Stimulated activated effector memory CD8-positive, alpha-beta T cell treated with anti-CD3 and anti-CD28 coated beads, Interleukin-12 subunit alpha, Interleukin-12 subunit beta, amount 100 ng/mL, for 72 hours (primary cell): Measurements from ENCODE around the gene GGTLC2.
A peak's percentile ranks its signal among the peaks of the same experiment; 100 is the strongest.
"Not testable (repeated sequence)": the region's sequence is repeated elsewhere in the genome, so short reads cannot be mapped to it uniquely, and the experiment has no call there.

ENCODE experiments used
- ATAC-seq: fragments of 150-1000 bp; cut with Tn5 transposase; 2 replicates; pipeline ENCODE4 v1.10.0; 2021
- DNase-seq, 2 donors: peaks; one replicate each; pipeline ENCODE4 v3.0.0; 2021 to 2022; ENCODE audit warnings: low spot score in 2 of 2
- H3K27ac Mint-ChIP-seq: one replicate; pipeline ENCODE4 v1.8.0; 2022; ENCODE audit warnings: mild to moderate bottlenecking, mixed read lengths
- H3K36me3 Mint-ChIP-seq: one replicate; pipeline ENCODE4 v1.8.0; 2022; ENCODE audit warnings: mild to moderate bottlenecking, mixed read lengths
- H3K4me1 Mint-ChIP-seq: one replicate; pipeline ENCODE4 v1.8.0; 2022; ENCODE audit warnings: mixed read lengths
- H3K4me3 Mint-ChIP-seq: one replicate; pipeline ENCODE4 v1.8.0; 2022; ENCODE audit warnings: mild to moderate bottlenecking, mixed read lengths
- H3K9me3 Mint-ChIP-seq: one replicate; pipeline ENCODE4 v1.8.0; 2022; ENCODE audit warnings: mixed read lengths

The GGTLC2 gene

GRCh38 chr22:22652102-22652501 lies 7.7 kb downstream of the GGTLC2 start:
- DNase-seq, H3K36me3 Mint-ChIP-seq, ATAC-seq, H3K27ac Mint-ChIP-seq, H3K4me3 Mint-ChIP-seq, H3K4me1 Mint-ChIP-seq, H3K9me3 Mint-ChIP-seq: not testable (repeated sequence)

- H3K4me3 Mint-ChIP-seq, H3K36me3 Mint-ChIP-seq, H3K4me1 Mint-ChIP-seq, H3K9me3 Mint-ChIP-seq, ATAC-seq, DNase-seq, H3K27ac Mint-ChIP-seq: not testable (repeated sequence)
Measured at GRCh38 chr22:22652573-22652972, 8.2 kb downstream of the GGTLC2 start.

GRCh38 chr22:22653677-22654381 lies 9.4 kb downstream of the GGTLC2 start:
- H3K4me1 Mint-ChIP-seq, H3K36me3 Mint-ChIP-seq, ATAC-seq, DNase-seq, H3K27ac Mint-ChIP-seq, H3K9me3 Mint-ChIP-seq, H3K4me3 Mint-ChIP-seq: not testable (repeated sequence)

- no peak overlapping the region for H3K4me3 Mint-ChIP-seq
Measured at GRCh38 chr22:22655452-22656290, 11.3 kb downstream of the GGTLC2 start.

GRCh38 chr22:22657712-22658111 lies 13.3 kb downstream of the GGTLC2 start:
- H3K4me3 Mint-ChIP-seq = no peak overlapping the region
- no peak overlapping the region for H3K27ac Mint-ChIP-seq
- DNase-seq (no peak), ATAC-seq (no peak)
- no peaks in the 10 kb centered on the region for H3K9me3 Mint-ChIP-seq
- no peaks in the 10 kb centered on the region for H3K36me3 Mint-ChIP-seq
- H3K4me1 Mint-ChIP-seq = no peaks in the 10 kb centered on the region

More at GRCh38 chr22:22655452-22656290, 11.3 kb downstream of the GGTLC2 start:
- no peaks in the 10 kb centered on the region for H3K36me3 Mint-ChIP-seq
- H3K9me3 Mint-ChIP-seq = no peaks in the 10 kb centered on the region
- no peak for DNase-seq
- H3K27ac Mint-ChIP-seq = no peak overlapping the region
- ATAC-seq = no peak
- H3K4me1 Mint-ChIP-seq = no peaks in the 10 kb centered on the region

GRCh38 chr22:22661275-22661674 lies 16.9 kb downstream of the GGTLC2 start:
- Mint-ChIP-seq H3K4me1 (no peaks in the 10 kb centered on the region), H3K36me3 (no peaks in the 10 kb centered on the region), H3K27ac (no peak overlapping the region), H3K4me3 (no peak overlapping the region), H3K9me3 (no peaks in the 10 kb centered on the region)
- DNase-seq (no peak), ATAC-seq (no peak)

GRCh38 chr22:22662095-22662494 lies 17.7 kb downstream of the GGTLC2 start:
- H3K4me1 Mint-ChIP-seq = no peaks in the 10 kb centered on the region
- H3K4me3 Mint-ChIP-seq = no peak overlapping the region
- H3K9me3 Mint-ChIP-seq = no peaks in the 10 kb centered on the region
- DNase-seq (no peak), ATAC-seq (no peak)
- H3K36me3 Mint-ChIP-seq = no peaks in the 10 kb centered on the region
- H3K27ac Mint-ChIP-seq = no peak overlapping the region

GRCh38 chr22:22663861-22664800 lies 19.7 kb downstream of the GGTLC2 start:
- no peaks in the 10 kb centered on the region for H3K4me1 Mint-ChIP-seq
- H3K36me3 Mint-ChIP-seq = no peaks in the 10 kb centered on the region
- H3K27ac Mint-ChIP-seq = no peak overlapping the region
- H3K4me3 Mint-ChIP-seq = no peak overlapping the region
- DNase-seq = no peak
- H3K9me3 Mint-ChIP-seq = no peaks in the 10 kb centered on the region
- ATAC-seq = no peak

- DNase-seq = no peak
- ATAC-seq = peak; percentile 64
- no peak overlapping the region for H3K4me3 Mint-ChIP-seq
- no peaks in the 10 kb centered on the region for H3K4me1 Mint-ChIP-seq
- no peak overlapping the region for H3K27ac Mint-ChIP-seq
- no peaks in the 10 kb centered on the region for H3K36me3 Mint-ChIP-seq
- no peaks in the 10 kb centered on the region for H3K9me3 Mint-ChIP-seq
Measured at GRCh38 chr22:22666307-22667091, 22.1 kb downstream of the GGTLC2 start.

GRCh38 chr22:22667966-22668880 lies 23.8 kb downstream of the GGTLC2 start:
- no peaks in the 10 kb centered on the region for H3K4me1 Mint-ChIP-seq
- H3K9me3 Mint-ChIP-seq = no peaks in the 10 kb centered on the region
- DNase-seq (no peak), ATAC-seq (no peak)
- H3K36me3 Mint-ChIP-seq = no peaks in the 10 kb centered on the region
- no peak overlapping the region for H3K27ac Mint-ChIP-seq
- H3K4me3 Mint-ChIP-seq = no peak overlapping the region

GRCh38 chr22:22669093-22669492 lies 24.7 kb downstream of the GGTLC2 start:
- Mint-ChIP-seq H3K4me1 (no peaks in the 10 kb centered on the region), H3K36me3 (no peaks in the 10 kb centered on the region)

GRCh38 chr22:22670076-22670795 lies 25.8 kb downstream of the GGTLC2 start:
- Mint-ChIP-seq H3K4me1 (no peaks in the 10 kb centered on the region), H3K27ac (no peak overlapping the region), H3K36me3 (no peaks in the 10 kb centered on the region), H3K4me3 (no peak overlapping the region), H3K9me3 (no peaks in the 10 kb centered on the region)
- no peak for ATAC-seq
- DNase-seq = no peak

More at GRCh38 chr22:22669093-22669492, 24.7 kb downstream of the GGTLC2 start:
- no peaks in the 10 kb centered on the region for H3K9me3 Mint-ChIP-seq
- no peak for DNase-seq
- ATAC-seq = no peak
- H3K4me3 Mint-ChIP-seq = no peak overlapping the region
- H3K27ac Mint-ChIP-seq = no peak overlapping the region

- Mint-ChIP-seq H3K36me3 (no peaks in the 10 kb centered on the region), H3K9me3 (no peaks in the 10 kb centered on the region), H3K4me1 (no peaks in the 10 kb centered on the region), H3K4me3 (no peak overlapping the region), H3K27ac (no peak overlapping the region)
- ATAC-seq (no peak), DNase-seq (no peak)
Measured at GRCh38 chr22:22671506-22671905, 27.1 kb downstream of the GGTLC2 start.
